Measurements from ENCODE around the gene TRPM3. TPM values are rescaled to one million over a fixed set of nuclear protein-coding genes. Genes with fewer than 3 reads are reported as not detected.

Gene TRPM3
- total and polyA plus RNA-seq, 2 experiments from 2014 or later: 0.24 TPM; not detected in 1

- H3K36me3 ChIP-seq: no peaks in the 10 kb centered on the region
- peaks cover 4% of the 10 kb centered on the region for H3K4me1 ChIP-seq (ENCODE audit: low read depth)
- no peak for TF ChIP-seq CTCF (IDR thresholded peaks at IDR 0.05; ENCODE audit: low read depth, low read length)
- no peak overlapping the region for H3K4me3 ChIP-seq
- no peak for DNase-seq (ENCODE audit: low read depth in 1 of 2, low spot score in 1 of 2)
- no peaks in the 10 kb centered on the region for H3K9me3 ChIP-seq (ENCODE audit: low read depth)
- no peak overlapping the region for H3K27ac ChIP-seq
- no peaks in the 10 kb centered on the region for H3K27me3 ChIP-seq
These were observed 539.5 kb downstream of the TRPM3 start for GRCh38 chr9:70581955-70582350.

GRCh38 chr9:70581214-70581954 lies 540.0 kb downstream of the TRPM3 start:
- Histone ChIP-seq H3K9me3 (ENCODE audit: low read depth) (no peaks in the 10 kb centered on the region), H3K4me1 (ENCODE audit: low read depth) (no peaks in the 10 kb centered on the region), H3K4me3 (no peak overlapping the region), H3K36me3 (no peaks in the 10 kb centered on the region), H3K27ac (no peak overlapping the region), H3K27me3 (no peaks in the 10 kb centered on the region)
- no peak for TF ChIP-seq CTCF (IDR thresholded peaks at IDR 0.05; ENCODE audit: low read depth, low read length)
- no peak for DNase-seq (ENCODE audit: low read depth in 1 of 2, low spot score in 1 of 2)

- Histone ChIP-seq H3K4me1 (ENCODE audit: low read depth) (no peaks in the 10 kb centered on the region), H3K36me3 (no peaks in the 10 kb centered on the region), H3K9me3 (ENCODE audit: low read depth) (no peaks in the 10 kb centered on the region), H3K27me3 (no peaks in the 10 kb centered on the region), H3K27ac (no peak overlapping the region), H3K4me3 (no peak overlapping the region)
- no peak for TF ChIP-seq CTCF (IDR thresholded peaks at IDR 0.05; ENCODE audit: low read depth, low read length)
- no peak for DNase-seq (ENCODE audit: low read depth in 1 of 2, low spot score in 1 of 2)
These were observed 540.7 kb downstream of the TRPM3 start for GRCh38 chr9:70580606-70581195.

- Histone ChIP-seq H3K9me3 (ENCODE audit: low read depth) (no peaks in the 10 kb centered on the region), H3K27me3 (no peaks in the 10 kb centered on the region), H3K4me3 (no peak overlapping the region), H3K4me1 (ENCODE audit: low read depth) (no peaks in the 10 kb centered on the region), H3K27ac (no peak overlapping the region), H3K36me3 (no peaks in the 10 kb centered on the region)
- no peak for DNase-seq (ENCODE audit: low read depth in 1 of 2, low spot score in 1 of 2)
- no peak for TF ChIP-seq CTCF (IDR thresholded peaks at IDR 0.05; ENCODE audit: low read depth, low read length)
These were observed 541.7 kb downstream of the TRPM3 start for GRCh38 chr9:70579686-70580085.

GRCh38 chr9:70578720-70579119 lies 542.7 kb downstream of the TRPM3 start:
- no peaks in the 10 kb centered on the region for H3K4me1 ChIP-seq (ENCODE audit: low read depth)
- no peak overlapping the region for H3K4me3 ChIP-seq
- no peak for TF ChIP-seq CTCF (IDR thresholded peaks at IDR 0.05; ENCODE audit: low read depth, low read length)
- no peak for DNase-seq (ENCODE audit: low read depth in 1 of 2, low spot score in 1 of 2)
- H3K27me3 ChIP-seq: no peaks in the 10 kb centered on the region
- no peaks in the 10 kb centered on the region for H3K9me3 ChIP-seq (ENCODE audit: low read depth)
- no peaks in the 10 kb centered on the region for H3K36me3 ChIP-seq
- H3K27ac ChIP-seq: no peak overlapping the region
